ENCODE results near the gene LAMA4.

Gene LAMA4

GRCh38 chr6:112225691-112226090, 28.7 kb downstream of the LAMA4 start:
- no peak for TF ChIP-seq CTCF (IDR thresholded peaks at IDR 0.05)

GRCh38 chr6:112224088-112224487, 30.3 kb downstream of the LAMA4 start:
- no peak for TF ChIP-seq CTCF (IDR thresholded peaks at IDR 0.05)

GRCh38 chr6:112223070-112223861, 31.1 kb downstream of the LAMA4 start:
- TF ChIP-seq CTCF (IDR thresholded peaks at IDR 0.05), result no peak

- no peak for TF ChIP-seq CTCF (IDR thresholded peaks at IDR 0.05)
Observed at GRCh38 chr6:112221981-112222852, 32.1 kb downstream of the LAMA4 start.

- TF ChIP-seq CTCF (IDR thresholded peaks at IDR 0.05), result no peak
Observed at GRCh38 chr6:112221561-112221960, 32.8 kb downstream of the LAMA4 start.

- no peak for TF ChIP-seq CTCF (IDR thresholded peaks at IDR 0.05)
Observed at GRCh38 chr6:112218563-112218962, 35.8 kb downstream of the LAMA4 start.

GRCh38 chr6:112216662-112217551, 37.5 kb downstream of the LAMA4 start:
- TF ChIP-seq CTCF (IDR thresholded peaks at IDR 0.05), result no peak

Measured in LNCAP (cell line).